GM12875 (cell line): ENCODE measurements around the gene KIAA1586.

Experiments used
- H3K4me3 ChIP-seq: one replicate; pipeline ENCODE4 v1.5.1; 2011; ENCODE audit warnings: low read depth, low read length, control low read depth
- CTCF ChIP-seq: IDR thresholded peaks from 2 replicates; pipeline ENCODE4 v1.5.1; 2011; ENCODE audit warnings: low read depth, mild to moderate bottlenecking, control low read depth, inconsistent platforms, low read length, moderate library complexity, borderline replicate concordance; ENCODE audit not compliant: insufficient read depth

The KIAA1586 gene

GRCh38 chr6:57017841-57018240, 28.7 kb upstream of the KIAA1586 start:
- H3K4me3 ChIP-seq = no peak overlapping the region
- no peak for TF ChIP-seq CTCF

- TF ChIP-seq CTCF = no peak
- H3K4me3 ChIP-seq = no peak overlapping the region
Measured at GRCh38 chr6:57019434-57019833, 27.1 kb upstream of the KIAA1586 start.

DNA sequence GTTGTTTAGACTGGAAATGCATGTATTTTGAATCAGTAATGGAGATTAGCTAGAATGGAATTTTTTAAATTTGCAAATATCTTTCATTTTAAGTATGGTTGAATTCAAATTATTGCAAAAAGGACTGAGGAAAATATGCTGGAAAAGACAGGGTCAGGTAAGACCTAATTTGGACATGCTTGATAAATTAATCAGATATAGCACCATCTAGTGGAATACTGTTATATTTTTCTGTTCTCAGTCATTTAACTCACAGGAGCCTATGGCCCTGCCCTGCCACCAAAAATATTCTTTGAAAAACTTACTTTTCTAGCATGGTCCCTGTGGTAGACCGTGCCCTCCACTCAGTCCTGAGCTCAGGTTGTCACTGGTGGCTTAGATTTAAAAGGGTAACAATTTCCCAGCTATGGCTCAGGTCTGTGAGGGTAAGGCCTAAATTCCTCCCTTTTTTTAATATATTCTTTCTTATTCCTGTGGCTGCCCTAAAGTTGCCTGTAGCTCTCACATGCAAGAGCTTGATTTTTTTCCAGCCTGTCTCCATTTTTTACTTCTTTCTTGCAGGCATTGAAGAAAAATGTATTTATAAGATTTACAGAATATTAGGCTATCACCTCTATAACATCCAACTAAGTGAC, 25.3 kb upstream of the KIAA1586 start:
- no peak overlapping the region for H3K4me3 ChIP-seq
- TF ChIP-seq CTCF = peak; percentile 18; the same call in 1 of the 2 replicates

GRCh38 chr6:57024321-57024720, 22.2 kb upstream of the KIAA1586 start:
- H3K4me3 ChIP-seq = no peak overlapping the region
- no peak for TF ChIP-seq CTCF

GRCh38 chr6:57024775-57025174, 21.7 kb upstream of the KIAA1586 start:
- no peak overlapping the region for H3K4me3 ChIP-seq
- TF ChIP-seq CTCF = no peak

- H3K4me3 ChIP-seq = no peak overlapping the region
- TF ChIP-seq CTCF = no peak
Measured at GRCh38 chr6:57026001-57026400, 20.5 kb upstream of the KIAA1586 start.

DNA sequence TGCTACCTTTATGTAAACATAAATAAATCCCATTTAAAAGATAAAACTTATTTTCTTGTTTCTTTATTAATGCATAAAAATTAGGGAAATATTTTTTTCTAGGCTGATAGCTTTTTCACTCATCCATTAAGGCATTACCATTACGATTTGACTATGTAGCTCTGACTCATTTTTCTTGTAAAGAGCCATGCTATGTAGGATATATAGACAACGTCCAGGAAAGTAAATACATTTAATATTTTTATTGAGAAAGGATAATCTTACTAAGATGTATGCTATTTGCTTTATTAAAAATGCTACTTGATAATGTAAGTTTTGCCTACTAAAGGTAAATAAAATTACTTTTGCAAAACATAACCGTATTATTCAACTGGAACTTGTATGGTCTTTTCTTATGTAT, 19.2 kb upstream of the KIAA1586 start:
- no peak for TF ChIP-seq CTCF
- H3K4me3 ChIP-seq = no peak overlapping the region
